HG03565 (cell line): ENCODE results near the gene RAB18.
"Not testable (repeated sequence)": the region's sequence is repeated elsewhere in the genome, so short reads cannot be mapped to it uniquely, and the experiment has no call there.

Experiments used
- ATAC-seq: cut with Tn5 transposase; IDR thresholded peaks from one replicate; pipeline ENCODE4 v1.9.1; 2021; ENCODE audit warnings: mild to moderate bottlenecking, moderate library complexity; ENCODE audit not compliant: unreplicated experiment

Gene RAB18

GRCh38 chr10:27504007-27504807 is at the start of gene RAB18:
TSS of gene RAB18 (plus strand) at chr10:27504304. CDS start at chr10:27504370, 66 bp downstream.
- ATAC-seq, result peak; percentile 97

- ATAC-seq, result no peak
These were observed 49.3 kb upstream of the RAB18 start for GRCh38 chr10:27454837-27455236.

GRCh38 chr10:27457261-27457945 is 46.7 kb upstream of the RAB18 start:
- no peak for ATAC-seq

GRCh38 chr10:27457966-27458365 is 46.1 kb upstream of the RAB18 start:
- no peak for ATAC-seq

GRCh38 chr10:27461312-27461711 is 42.8 kb upstream of the RAB18 start:
- ATAC-seq, result no peak

GRCh38 chr10:27463961-27464360 is 40.1 kb upstream of the RAB18 start:
- ATAC-seq, result no peak

- ATAC-seq, result peak; percentile 40
These were observed 39.1 kb upstream of the RAB18 start for GRCh38 chr10:27464993-27465392.

- not testable (repeated sequence) for ATAC-seq
These were observed 38.5 kb upstream of the RAB18 start for GRCh38 chr10:27465596-27465995.

GRCh38 chr10:27470885-27471284 is 33.2 kb upstream of the RAB18 start:
- ATAC-seq, result no peak

- ATAC-seq, result no peak
These were observed 29.4 kb upstream of the RAB18 start for GRCh38 chr10:27474741-27475140.

- no peak for ATAC-seq
These were observed 25.1 kb upstream of the RAB18 start for GRCh38 chr10:27479016-27479415.

- no peak for ATAC-seq
These were observed 22.6 kb upstream of the RAB18 start for GRCh38 chr10:27481486-27481885.

- no peak for ATAC-seq
These were observed 20.8 kb upstream of the RAB18 start for GRCh38 chr10:27482984-27483956.

GRCh38 chr10:27485368-27485767 is 18.7 kb upstream of the RAB18 start:
- no peak for ATAC-seq

- no peak for ATAC-seq
These were observed 18.1 kb upstream of the RAB18 start for GRCh38 chr10:27485986-27486385.

- no peak for ATAC-seq
These were observed 13.3 kb upstream of the RAB18 start for GRCh38 chr10:27490807-27491206.

- no peak for ATAC-seq
These were observed 9.8 kb upstream of the RAB18 start for GRCh38 chr10:27494116-27494805.

GRCh38 chr10:27496137-27496536 is 8.0 kb upstream of the RAB18 start:
- no peak for ATAC-seq

- no peak for ATAC-seq
These were observed 4.0 kb upstream of the RAB18 start for GRCh38 chr10:27500096-27500495.

- no peak for ATAC-seq
These were observed 3.2 kb upstream of the RAB18 start for GRCh38 chr10:27500886-27501285.
